ENCODE data around the gene PGGT1B.

PGGT1B gene

DNA sequence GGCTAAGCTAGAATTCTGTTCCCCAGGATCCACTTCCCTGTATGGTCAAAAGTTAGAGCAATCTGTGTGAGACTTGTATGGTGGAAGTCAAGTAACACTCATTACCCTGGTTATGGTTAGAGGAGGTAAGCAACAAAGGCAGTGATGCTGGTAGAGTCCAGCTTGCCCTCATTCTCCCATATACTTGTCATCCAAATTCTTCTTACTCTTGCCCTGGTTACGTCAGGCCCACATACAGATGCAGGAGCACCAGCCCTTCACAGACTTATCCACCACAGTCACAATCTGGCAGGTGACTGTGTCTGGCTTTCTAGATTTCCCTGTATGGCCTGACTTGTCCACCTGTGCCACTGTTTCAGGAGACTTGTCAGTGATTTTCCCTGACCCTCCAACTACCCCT lies 35.4 kb downstream of the PGGT1B start:
- Mint-ChIP-seq H3K27me3 (no peaks in the 10 kb centered on the region), H3K4me1 (no peaks in the 10 kb centered on the region), H3K9me3 (no peaks in the 10 kb centered on the region), H3K4me3 (no peak overlapping the region), H3K27ac (peak overlapping the region in 1 of 2 donors; percentile 37)
- ATAC-seq (no peak), DNase-seq (no peak)

DNA sequence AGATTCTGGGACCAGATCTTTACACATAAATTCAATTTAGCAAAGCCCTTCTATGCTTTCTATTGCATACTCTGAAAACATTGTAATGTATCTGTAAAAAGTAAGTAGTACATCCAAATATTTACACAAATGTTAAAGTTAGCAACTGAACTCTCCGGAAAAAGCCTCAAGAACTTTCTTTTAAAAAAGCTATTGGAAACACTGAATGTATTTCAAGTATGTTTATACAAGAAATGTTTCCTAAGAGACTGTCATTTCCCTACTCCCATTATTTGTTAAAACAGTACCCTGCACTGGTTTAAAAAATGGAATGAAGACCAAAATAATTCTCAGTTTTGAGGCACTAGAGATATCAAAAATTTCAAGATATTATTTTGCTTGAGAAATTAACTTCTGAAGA lies 48.1 kb downstream of the PGGT1B start:
- no peak for ATAC-seq
- H3K27ac Mint-ChIP-seq = no peak overlapping the region
- peaks cover 11% of the 10 kb centered on the region for H3K4me1 Mint-ChIP-seq
- H3K9me3 Mint-ChIP-seq = no peaks in the 10 kb centered on the region
- no peak for DNase-seq
- H3K27me3 Mint-ChIP-seq = no peaks in the 10 kb centered on the region
- H3K4me3 Mint-ChIP-seq = no peak overlapping the region

DNA sequence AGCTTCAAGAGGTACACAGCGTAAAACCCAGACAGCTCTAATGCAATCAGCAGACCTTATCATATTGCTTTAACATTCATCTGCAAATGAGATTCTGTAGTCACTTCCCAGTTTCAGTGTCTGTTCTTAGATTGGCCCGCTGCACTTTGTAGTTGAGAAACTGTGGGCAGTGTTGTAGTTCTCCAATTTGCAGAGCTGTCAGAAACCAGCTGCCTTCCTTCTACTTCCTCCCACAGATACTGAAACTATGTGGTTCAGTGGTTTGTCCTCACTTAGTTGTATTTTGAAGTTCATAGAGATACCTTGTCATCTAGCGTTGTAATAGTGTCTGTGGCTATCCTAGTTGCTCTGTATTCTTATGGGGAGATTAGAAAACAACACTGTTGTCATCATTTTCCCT lies 53.4 kb downstream of the PGGT1B start:
- Mint-ChIP-seq H3K4me1 (peaks cover 16% of the 10 kb centered on the region), H3K27me3 (no peaks in the 10 kb centered on the region), H3K4me3 (no peak overlapping the region), H3K27ac (no peak overlapping the region), H3K9me3 (no peaks in the 10 kb centered on the region)
- ATAC-seq (peak; percentile 100), DNase-seq (peak; percentile 59 to 76)

DNA sequence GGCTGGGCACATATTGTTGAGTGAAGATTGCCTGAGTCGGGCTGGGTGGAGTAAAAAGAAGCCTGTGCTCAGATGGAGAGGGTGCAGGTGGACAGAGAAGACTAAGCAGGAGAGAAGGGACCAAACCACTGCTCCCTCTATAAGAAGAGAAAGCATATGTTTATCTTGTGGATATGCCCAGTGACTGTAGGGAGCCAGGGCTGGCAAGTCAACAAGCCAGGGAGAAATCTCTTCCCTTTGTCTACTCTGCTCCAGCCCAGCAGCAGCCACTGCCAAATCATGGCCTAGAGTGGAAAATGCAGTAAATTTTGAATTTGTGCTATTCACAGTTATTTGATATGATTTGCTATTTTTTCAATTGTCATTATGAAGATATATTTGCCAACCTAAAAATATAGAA lies 59.7 kb downstream of the PGGT1B start:
- H3K4me3 Mint-ChIP-seq = no peak overlapping the region
- no peaks in the 10 kb centered on the region for H3K27me3 Mint-ChIP-seq
- H3K4me1 Mint-ChIP-seq = no peaks in the 10 kb centered on the region
- H3K27ac Mint-ChIP-seq = no peak overlapping the region
- H3K9me3 Mint-ChIP-seq = no peaks in the 10 kb centered on the region
- ATAC-seq (no peak), DNase-seq (no peak)

DNA sequence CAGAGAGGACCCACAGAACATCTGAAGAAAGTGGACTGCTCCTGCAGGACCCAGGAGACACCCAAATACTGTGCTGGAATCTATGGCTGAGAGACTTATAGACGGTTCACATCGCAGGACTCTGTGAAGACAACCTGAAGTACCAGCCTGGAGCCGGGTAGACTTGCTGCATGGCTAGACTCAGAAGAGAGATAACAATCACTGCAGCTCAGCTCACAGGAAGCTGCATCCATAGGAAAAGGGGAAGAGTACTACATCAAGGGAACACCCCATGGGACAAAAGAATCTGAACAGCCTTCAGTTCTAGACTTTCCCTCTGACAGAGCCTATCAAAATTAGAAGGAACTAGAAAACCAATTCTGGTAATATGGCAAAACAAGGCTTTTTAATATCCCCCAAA lies 66.5 kb downstream of the PGGT1B start:
- no peaks in the 10 kb centered on the region for H3K4me1 Mint-ChIP-seq
- peaks cover 7% of the 10 kb centered on the region for H3K27me3 Mint-ChIP-seq
- no peak overlapping the region for H3K4me3 Mint-ChIP-seq
- DNase-seq (no peak), ATAC-seq (no peak)
- no peak overlapping the region for H3K27ac Mint-ChIP-seq
- no peaks in the 10 kb centered on the region for H3K9me3 Mint-ChIP-seq

DNA sequence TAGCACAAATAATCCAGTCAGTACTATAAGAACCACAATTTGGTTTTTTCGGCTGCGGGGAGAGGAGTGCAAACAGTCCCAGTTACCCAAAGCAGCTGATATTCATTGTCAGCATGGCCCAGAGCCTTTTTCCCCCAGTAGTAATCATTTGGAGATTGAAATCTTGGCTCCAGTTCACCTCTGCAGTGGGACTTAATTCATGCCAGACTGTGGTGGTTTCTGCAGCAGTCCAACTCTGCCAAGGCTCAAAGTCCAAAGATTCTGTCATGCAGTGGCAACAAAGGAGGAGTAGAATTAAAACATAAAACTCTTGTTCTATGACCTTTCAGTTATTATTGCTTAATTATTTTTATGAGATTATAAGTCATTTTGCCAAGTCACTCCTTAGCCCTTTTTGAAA lies 68.0 kb downstream of the PGGT1B start:
- Mint-ChIP-seq H3K4me3 (no peak overlapping the region), H3K9me3 (no peaks in the 10 kb centered on the region), H3K27ac (no peak overlapping the region), H3K4me1 (no peaks in the 10 kb centered on the region), H3K27me3 (peaks cover 19% of the 10 kb centered on the region)
- no peak for ATAC-seq
- no peak for DNase-seq

DNA sequence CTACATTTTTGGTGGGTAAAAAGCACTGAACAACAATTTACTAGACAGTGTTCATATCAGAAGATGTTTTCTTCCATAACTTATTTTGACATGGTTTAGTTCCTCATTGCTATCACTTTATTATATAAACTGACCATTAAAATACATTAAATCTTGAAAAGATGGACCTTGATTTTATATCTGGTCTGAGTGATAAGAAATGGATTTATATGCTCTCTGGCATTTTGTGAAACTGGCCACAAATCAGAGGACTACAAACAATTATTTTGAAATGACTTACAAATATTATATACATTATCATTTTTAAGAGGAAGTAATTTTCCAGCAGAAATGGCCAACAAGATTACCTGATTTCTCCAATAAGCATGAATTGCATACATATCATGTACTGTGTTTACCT lies 69.4 kb downstream of the PGGT1B start:
- peaks cover 19% of the 10 kb centered on the region for H3K27me3 Mint-ChIP-seq
- H3K9me3 Mint-ChIP-seq = no peaks in the 10 kb centered on the region
- DNase-seq = no peak
- H3K27ac Mint-ChIP-seq = no peak overlapping the region
- H3K4me3 Mint-ChIP-seq = no peak overlapping the region
- no peak for ATAC-seq
- H3K4me1 Mint-ChIP-seq = no peaks in the 10 kb centered on the region

DNA sequence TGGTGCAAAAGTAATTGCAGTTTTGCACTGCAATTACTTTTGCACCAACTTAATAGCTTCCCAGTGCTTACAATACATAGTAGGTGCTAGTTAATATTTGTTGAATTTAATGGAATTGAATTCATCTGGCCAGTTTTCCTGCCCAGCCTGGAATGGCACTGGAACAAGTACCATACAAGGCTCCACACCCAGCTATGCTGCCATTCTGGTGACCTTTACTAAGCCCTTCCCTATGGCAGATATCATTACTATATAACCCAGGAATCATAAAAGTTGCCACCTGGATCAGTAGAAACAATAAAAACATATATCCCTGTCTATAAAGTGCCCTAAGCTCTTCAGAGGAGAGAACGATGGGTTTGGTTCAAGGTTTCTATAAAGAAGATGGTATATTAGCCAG lies 70.6 kb downstream of the PGGT1B start:
- no peaks in the 10 kb centered on the region for H3K4me1 Mint-ChIP-seq
- H3K4me3 Mint-ChIP-seq = no peak overlapping the region
- H3K9me3 Mint-ChIP-seq = no peaks in the 10 kb centered on the region
- ATAC-seq = no peak
- H3K27me3 Mint-ChIP-seq = peaks cover 19% of the 10 kb centered on the region
- H3K27ac Mint-ChIP-seq = no peak overlapping the region
- no peak for DNase-seq

DNA sequence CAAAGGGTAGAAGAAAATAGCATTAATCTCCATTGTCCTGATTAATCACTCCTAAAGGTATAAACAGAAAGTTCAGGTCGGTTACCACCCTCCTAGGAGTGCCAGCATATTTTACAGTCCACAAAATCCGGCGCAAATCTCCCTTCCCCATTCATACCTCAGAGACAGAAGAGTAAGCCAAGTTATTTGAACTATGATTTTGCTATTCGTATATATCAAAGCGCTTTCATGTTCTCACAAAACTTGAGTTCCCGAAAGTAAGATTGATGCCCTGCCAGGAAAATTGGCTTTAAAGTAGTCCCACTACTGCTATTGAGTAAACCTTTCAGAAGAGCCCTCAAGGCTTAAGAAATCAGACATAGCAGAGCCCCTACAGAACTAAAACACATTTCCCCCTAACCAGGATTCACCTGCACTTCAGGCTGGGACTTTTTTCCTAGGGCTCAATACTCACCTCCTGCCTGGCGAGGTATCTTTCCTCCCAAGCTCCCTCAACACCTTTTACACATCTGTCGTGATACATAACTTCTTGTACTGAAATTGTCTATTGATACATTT lies 71.1 kb downstream of the PGGT1B start:
- Mint-ChIP-seq H3K9me3 (no peaks in the 10 kb centered on the region), H3K4me3 (no peak overlapping the region), H3K27ac (no peak overlapping the region), H3K27me3 (peaks cover 19% of the 10 kb centered on the region), H3K4me1 (no peaks in the 10 kb centered on the region)
- DNase-seq = no peak
- no peak for ATAC-seq

DNA sequence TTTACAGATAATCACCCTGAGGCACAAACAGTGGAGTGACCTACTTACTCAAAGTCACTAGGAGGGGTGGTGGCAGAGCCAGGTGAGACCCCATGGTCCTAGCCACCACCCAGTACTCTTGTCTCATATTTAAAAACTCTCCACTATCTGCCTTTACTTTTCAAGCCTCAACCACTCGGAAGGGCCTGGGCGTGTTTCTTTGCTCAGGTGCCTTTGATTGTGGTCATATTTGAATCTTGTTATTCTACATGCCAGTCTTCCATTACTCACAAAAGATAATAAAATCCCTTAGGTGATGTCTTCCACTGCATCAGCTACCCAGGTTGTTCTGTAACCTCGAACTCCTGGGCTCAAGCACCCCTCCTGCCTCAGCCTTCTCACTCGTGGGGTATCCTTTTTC lies 72.3 kb downstream of the PGGT1B start:
- Mint-ChIP-seq H3K9me3 (no peaks in the 10 kb centered on the region), H3K4me1 (no peaks in the 10 kb centered on the region), H3K27me3 (peaks cover 26% of the 10 kb centered on the region), H3K27ac (peak overlapping the region in 1 of 2 donors; percentile 13), H3K4me3 (no peak overlapping the region)
- no peak for ATAC-seq
- no peak for DNase-seq

DNA sequence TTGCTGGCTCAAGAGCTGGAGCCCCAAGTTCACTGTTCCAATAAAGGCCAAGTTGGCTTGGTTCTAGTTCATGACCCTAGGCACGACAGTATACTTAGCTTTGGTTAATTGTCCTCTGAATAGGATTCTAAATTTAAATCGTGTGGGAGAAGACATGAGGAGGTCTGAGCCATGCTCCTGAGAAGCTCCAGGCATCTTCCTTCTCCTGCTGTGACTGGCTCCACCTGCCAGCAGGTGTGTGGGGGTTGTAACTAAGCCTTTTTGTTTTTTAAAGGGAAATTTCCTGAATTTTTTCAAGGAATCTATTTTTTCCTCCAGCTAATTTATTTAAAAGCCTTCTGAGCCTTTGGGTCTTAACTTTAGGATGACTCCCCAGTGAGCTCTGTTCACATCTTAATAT lies 72.8 kb downstream of the PGGT1B start:
- H3K27me3 Mint-ChIP-seq = peaks cover 26% of the 10 kb centered on the region
- DNase-seq = no peak
- no peaks in the 10 kb centered on the region for H3K9me3 Mint-ChIP-seq
- no peak overlapping the region for H3K27ac Mint-ChIP-seq
- no peak overlapping the region for H3K4me3 Mint-ChIP-seq
- no peak for ATAC-seq
- no peaks in the 10 kb centered on the region for H3K4me1 Mint-ChIP-seq

DNA sequence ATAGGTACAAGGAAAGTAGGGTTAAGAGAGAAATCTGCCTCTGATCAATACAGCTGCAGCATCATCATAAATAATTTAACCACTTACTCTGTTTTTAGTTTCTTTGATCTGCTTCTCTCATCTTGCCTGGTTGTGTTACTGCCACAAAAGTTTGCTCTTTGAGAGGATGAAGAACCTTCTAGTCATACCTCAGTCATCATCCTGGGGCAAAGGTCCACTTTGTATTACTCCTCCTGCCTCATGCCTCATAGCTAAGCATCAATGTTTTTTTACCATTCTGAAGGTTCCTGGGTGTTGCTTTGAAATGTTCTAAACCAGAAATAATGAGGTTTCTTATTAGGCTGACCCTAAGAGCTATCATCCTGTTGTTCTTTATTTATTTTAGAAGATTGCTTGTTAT lies 75.9 kb downstream of the PGGT1B start:
- Mint-ChIP-seq H3K27me3 (peaks cover 44% of the 10 kb centered on the region), H3K27ac (no peak overlapping the region), H3K4me3 (no peak overlapping the region), H3K4me1 (no peaks in the 10 kb centered on the region), H3K9me3 (no peaks in the 10 kb centered on the region)
- no peak for DNase-seq
- ATAC-seq = no peak

DNA sequence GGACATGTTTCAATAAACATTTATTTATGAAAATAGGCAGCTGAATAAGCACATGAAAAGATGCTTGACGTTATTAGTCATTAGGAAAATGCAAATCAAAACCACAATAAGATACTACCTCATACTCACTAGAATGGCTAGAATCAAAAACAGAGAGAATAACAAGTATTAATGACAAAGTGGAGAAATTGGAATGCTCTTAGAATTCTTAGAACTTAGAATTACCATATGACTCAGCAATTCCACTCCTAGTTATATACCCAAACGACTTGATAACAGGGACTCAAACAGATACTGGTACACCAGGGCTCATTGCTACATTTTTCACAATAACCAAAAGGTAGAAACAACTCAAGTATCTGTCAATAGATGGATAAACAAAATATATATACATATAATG lies 77.9 kb downstream of the PGGT1B start:
- Mint-ChIP-seq H3K27me3 (peaks cover 46% of the 10 kb centered on the region), H3K4me3 (no peak overlapping the region), H3K9me3 (no peaks in the 10 kb centered on the region), H3K4me1 (peaks cover 9% of the 10 kb centered on the region), H3K27ac (peak overlapping the region in 1 of 2 donors; percentile 56)
- DNase-seq (no peak), ATAC-seq (no peak)

DNA sequence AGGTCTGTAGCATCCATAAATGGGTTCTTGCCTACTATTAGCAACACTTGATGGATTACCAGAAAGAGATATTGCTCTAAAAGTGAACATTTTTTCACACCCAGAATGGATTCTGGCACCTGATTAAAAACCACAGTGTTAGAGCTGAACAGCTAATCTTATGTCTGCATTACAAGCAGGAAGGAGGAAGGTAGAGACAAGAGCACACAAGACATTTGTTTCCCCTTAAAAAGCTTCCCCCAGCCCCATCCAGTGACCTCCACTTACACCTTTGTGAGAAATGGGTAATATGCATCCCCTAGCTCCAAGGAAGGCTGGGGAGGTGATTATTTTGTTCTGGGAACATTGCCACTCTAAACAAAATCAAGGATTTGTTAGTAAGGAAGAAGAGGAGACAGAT lies 80.9 kb downstream of the PGGT1B start:
- Mint-ChIP-seq H3K4me3 (no peak overlapping the region), H3K9me3 (no peaks in the 10 kb centered on the region), H3K4me1 (peaks cover 20% of the 10 kb centered on the region), H3K27ac (no peak overlapping the region), H3K27me3 (peaks cover 76% of the 10 kb centered on the region)
- DNase-seq = no peak
- no peak for ATAC-seq

DNA sequence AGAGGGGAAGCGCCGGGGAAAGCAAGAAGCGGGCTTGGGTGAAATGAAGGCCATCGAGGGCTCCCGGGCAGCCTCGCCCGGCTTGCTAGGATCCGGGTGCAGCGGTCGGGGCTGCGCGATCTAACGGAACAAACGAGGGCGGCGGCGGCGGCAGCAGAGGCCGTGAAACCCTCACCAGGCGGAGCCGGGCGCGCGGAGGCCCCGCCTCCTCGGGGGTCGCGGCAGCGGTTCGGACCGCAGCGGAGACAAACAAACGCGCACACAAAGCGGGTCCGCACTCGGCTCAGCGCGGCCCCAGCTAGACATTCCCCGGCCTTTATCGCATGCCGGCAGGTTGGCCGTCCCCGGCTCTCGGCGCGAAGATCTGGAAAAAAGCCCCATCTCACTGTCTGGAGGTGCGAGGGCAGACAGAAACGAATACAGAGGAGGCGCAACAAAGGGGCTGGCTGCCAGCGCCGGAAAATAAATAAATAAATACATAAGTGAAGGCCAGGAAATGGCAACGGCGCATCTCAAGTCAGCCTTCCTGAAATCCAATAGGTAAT lies 82.4 kb downstream of the PGGT1B start:
- Mint-ChIP-seq H3K27ac (peak overlapping the region in 1 of 2 donors; percentile 7), H3K4me1 (peaks cover 20% of the 10 kb centered on the region), H3K27me3 (peaks cover 72% of the 10 kb centered on the region), H3K4me3 (peak overlapping the region; percentile 88 to 96), H3K9me3 (no peaks in the 10 kb centered on the region)
- ATAC-seq (peak; percentile 79), DNase-seq (peak in 1 of 2 donors; percentile 30)

DNA sequence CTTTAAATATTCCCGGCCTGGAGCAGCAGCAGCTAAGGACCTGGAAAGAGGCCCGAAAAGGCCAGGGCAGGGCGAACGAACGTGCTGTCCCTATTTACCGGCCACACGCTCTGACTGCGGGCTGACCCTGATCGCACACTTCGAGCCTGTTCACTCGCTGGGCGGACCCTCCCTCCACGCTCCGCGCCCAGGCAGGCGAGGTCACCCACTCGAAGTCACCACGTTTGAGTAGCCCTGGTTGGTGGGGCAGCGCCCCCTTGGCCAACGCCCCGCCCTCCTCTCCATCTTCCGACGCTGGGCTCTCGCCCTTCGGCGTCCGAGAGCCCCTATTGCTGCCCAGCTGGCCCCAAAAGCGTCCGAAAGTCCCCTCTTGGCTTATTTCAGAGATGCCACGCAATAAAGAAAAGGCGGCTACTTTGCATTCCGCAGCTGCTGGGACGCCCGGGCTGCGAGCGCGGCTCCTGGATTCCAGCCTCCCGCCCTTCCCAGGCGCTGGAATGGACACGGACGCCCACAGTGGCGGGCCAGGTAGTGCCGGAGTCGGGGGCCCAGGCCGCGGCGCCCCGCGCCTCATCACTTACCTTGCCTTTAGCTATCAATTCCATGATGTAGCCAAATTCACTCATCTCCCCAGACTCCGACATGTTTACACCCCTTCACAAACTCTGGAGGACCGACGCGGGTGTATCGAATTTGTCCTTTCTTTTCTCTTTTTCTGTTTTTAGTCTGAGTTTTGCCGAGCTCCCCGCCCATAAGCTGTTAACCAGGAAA lies 83.1 kb downstream of the PGGT1B start:
- peak overlapping the region in 1 of 2 donors; percentile 7 for H3K27ac Mint-ChIP-seq
- peaks cover 75% of the 10 kb centered on the region for H3K27me3 Mint-ChIP-seq
- peak; percentile 56 for ATAC-seq
- H3K9me3 Mint-ChIP-seq = no peaks in the 10 kb centered on the region
- peak overlapping the region; percentile 88 to 96 for H3K4me3 Mint-ChIP-seq
- peaks cover 20% of the 10 kb centered on the region for H3K4me1 Mint-ChIP-seq
- no peak for DNase-seq

Measured in stimulated activated naive CD8-positive, alpha-beta T cell treated with anti-CD3 and anti-CD28 coated beads, Interleukin-15, amount 100 ng/mL, for 72 hours (primary cell).